NOMO-1 treated with DMSO at 0.1 percent for 48 hours (cell line): ENCODE data around the gene NCKAP5.

Source experiments
- DNase-seq: peaks from one replicate; lab custom pipeline; 2025; ENCODE audit not compliant: unreplicated experiment; lab: John Stamatoyannopoulos, UW

The NCKAP5 gene

DNA sequence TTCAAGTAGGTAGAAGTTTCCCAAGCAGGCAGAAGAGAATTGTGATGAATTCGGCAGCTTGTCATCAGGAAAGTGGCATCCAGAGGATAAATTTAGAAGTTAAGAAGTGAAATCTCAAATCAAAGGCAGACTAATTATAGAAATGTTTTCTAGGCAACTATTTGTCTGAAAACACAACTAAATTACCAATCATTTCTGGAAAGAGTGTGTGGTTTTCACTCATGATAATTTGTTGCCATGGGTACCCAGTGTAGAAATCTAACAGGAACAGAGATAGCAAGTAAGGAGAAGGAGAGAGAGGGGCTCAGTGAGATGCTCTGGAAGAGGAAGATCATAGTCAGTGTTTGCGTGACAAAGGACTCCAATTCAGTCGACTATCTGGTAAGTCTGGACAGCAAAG lies 208.1 kb downstream of the NCKAP5 start:
- DNase-seq = no peak

DNA sequence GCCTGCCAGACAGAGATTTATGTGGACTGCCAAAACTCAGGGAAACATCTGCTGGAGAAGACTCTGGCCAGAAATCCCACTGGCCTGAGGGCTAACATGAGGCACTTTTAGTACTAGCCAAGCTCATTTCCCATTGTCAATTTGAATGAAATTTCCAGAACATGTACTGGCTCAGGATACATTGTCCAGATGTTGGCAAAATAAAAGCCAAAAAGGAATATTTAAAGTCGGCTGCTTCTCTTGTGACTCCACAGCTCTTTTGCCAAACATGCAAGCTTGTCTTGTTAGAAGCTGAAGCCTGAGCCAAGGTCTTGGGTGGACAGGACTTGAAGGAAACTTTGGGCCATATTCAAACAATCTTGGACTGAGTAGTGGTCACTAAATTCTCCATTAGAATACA lies 215.5 kb downstream of the NCKAP5 start:
- no peak for DNase-seq

DNA sequence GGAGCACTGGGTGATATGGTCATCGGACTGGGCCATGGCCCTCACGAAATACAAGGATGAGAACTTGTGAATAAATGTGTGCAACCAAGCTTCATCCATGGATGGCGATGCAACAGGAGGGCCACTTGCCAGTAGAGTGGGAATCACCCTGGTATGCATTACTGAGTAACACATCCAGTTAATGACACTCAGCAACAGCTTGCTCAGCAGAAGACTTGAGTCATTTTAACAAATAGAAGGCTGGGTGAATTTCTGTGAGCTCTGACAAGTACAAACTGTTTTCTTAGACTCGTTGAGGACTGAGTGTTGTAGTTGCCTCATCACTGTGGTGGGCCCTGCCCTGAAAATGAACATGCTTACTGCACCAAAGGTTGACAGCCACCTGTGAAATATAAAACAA lies 221.6 kb downstream of the NCKAP5 start:
- no peak for DNase-seq

DNA sequence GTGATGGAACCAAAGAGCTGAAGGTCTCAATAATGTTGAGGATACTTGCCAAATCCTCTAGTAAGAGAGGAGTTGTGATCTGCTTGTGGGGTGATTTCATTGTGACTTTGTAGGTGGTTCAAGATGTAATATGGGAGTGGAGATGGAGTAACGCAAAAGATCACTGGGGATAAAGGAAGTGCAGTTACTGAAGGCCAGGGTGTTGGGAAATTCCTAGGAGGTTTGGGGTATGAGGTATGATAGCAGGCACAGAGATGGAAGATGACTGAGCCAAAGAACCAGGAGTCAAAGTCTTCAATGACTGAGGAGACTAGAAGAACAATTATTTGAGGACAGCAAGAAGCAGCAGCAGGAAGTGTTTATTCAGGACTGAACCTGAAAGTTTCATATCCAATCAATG lies 222.6 kb downstream of the NCKAP5 start:
- no peak for DNase-seq

DNA sequence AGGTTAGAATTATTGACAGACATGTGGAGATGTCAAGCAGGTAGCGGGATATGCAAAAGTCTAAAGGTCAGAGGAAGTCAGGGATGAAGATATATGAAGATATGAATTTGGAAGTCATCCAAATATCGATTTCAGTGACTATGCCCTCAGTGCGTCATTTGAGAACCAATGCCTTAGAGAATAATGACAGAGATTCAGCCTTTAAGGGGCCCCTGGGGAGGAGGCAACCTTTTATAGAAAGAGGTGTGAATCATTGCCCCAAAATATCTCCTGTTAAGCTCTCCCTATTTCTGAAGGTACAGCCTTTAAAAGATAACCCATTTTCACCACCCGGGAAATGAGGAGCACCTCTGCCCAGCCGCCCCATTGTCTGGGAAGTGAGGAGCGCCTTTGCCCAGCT lies 223.4 kb downstream of the NCKAP5 start:
- DNase-seq = no peak

DNA sequence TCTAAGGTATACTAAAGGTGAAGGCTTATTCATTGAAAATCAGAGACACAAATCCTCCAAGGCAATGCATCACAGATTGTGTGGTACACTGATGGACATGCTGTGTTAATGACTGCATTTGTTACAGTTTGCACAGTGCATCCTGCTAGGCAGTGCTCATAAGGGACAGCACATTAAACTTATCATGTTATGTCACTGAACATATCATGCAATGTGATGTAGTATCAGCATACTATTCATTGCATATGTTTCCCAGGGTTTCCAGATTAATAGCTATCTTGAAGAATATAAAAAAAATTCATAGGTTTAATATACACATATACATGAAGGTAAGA lies 225.3 kb downstream of the NCKAP5 start:
- no peak for DNase-seq

DNA sequence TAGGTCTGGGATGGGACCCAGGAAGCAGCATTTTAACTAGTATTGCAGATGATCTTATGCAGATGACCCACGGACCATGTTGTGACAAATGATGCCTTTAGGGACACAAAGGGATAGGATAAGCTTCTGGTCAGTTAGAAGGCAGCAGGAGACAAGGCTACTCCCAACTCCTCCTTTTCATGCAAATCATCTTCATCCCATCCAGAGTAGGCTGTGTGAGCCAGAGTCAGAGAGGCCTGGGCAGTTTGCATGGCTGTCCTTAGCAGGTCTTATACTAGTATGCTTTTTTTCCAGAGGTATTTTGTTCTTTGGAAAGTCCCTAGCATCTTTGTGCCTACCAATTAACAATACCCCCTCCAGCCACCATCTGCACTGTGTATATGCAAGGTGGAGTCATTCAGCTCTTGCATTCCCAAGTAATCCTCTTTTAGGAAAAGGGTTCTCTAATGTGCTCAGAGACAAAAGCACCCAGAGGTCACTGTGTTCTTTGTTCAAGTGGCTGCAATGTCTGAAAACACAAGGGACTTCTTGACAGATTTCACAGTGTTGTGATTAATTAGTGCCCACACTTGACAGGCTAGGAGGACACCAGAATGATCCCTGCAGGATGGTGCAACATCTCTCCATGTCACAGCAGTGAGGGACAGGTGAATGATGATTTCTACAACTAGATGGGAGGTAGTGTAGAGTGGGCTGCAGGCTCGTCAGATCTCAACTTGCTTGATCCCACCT lies 225.8 kb downstream of the NCKAP5 start:
- DNase-seq = no peak

DNA sequence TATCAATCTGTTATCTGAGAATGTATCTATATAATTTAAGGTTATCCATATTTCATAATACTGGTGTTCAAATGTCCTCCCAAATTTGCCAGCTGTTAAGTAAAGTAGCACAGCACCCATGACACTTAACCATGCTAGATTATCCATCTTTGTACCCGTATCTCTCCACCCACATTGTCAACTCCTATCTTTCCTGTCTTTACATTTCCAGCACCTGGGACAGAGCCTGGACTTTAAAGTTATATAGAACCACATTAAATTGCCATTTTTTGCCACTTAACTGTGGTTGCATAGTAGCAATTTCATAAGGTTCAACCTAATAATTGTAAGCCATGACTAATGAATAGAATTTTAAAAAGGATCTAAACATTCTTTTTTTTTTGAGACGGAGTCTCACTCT lies 226.7 kb downstream of the NCKAP5 start:
- DNase-seq = no peak

DNA sequence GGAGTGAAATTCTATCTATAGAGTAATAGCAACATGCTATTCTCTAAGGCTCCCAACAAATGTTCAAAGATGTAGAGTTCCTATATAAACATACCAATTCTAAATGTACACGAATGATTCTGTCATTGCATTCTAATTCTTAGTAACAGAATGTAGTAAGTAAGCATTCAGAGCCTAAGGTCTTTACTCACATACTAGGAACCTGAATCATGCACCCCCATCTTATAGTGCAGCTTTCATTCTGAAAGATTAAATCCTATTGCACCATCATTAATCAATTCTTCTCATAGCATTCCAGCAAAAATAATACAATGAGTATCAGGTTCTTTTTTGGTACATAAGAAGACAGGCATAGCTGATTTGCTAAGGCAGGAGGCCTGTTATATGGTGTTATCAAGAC lies 230.0 kb downstream of the NCKAP5 start:
- DNase-seq = no peak

DNA sequence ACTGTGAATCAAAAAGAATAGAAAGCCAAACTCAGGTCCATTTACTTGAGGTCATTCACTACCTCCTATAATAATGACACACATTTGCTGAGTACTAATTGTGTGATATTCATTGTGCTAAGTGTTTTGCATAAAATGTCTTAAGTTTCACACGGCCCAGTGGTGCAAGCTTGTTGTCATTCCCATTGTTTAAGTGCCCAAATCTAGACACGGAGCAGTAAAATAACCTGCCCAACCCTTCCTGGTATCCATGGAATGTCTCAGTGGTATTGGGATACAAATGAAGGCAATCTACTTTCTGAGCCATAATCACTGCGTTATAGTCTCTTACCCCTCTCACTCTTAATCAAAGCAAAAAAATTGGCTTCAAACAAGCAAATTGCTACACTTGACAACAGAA lies 233.3 kb downstream of the NCKAP5 start:
- DNase-seq = no peak

DNA sequence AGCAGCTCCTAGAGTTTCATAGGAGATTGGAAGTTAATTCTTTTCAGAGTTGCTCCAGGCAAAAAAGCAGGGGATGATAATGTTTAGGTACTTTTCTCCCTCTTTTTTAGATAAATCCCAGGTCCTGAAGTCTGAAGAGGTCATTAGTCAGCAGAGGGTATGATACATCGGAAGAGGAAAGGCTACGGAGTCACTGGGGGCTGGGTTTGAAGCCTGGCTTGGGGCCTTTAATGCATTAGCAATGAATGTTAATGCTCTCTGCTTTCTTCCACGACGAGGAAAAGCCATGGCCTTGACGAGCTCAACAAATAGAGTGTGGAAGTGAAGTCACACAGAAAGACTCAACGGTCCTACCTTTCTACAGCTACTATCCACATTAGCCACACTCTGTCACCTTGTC lies 235.1 kb downstream of the NCKAP5 start:
- DNase-seq = no peak

DNA sequence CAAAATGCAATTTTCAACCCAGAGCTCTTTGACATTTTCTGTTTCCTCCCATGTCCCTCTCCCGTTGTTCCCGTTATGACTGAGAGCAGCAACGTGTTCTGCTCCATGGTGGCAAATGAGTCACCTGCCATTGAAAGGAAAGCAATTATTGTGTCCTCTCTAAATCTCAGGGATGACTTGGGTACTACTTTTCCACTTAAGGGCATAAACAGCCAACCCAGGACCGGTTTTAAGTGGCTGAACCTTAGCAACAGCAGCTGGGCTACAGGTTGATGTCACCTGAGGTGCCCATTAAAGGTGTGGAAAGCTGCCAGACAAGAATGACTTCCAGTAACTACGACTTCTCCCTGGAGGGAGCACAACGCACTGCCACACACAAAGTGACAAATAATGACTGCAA lies 236.8 kb downstream of the NCKAP5 start:
- DNase-seq = no peak

DNA sequence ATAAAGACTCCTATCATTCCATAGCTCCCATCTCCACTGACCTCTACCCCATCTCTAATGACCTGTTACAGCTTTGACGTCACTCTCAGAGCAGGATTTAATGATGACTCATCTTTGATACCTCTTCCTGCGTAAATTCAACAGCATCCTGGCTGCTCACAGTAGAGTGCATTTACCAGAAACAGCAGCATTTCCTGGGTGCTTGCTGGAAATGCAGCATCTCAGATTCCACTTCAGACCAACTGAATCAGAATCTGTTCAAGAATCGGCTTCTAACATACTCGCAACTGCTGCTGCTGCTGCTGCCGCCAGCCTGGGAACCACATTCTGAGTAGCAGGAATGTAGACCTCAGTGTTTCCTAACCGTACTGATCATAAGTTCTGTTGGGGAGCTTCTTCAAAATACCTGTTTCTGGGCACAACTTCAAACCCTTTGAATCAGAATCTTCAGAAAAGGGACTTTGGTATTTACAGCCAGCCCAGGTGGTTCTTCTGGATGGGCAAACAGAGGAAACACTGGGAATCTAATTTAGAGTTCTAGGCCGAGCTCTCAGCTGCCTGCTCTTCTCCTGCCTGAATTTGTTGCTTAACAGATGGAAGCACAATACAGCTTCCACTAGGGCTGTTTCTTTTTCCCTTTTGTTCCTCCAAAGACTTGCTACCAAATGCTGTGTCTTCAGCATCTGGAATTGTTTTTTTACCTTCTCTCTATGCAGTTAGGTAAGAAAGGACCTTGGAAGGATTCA lies 241.4 kb downstream of the NCKAP5 start:
- DNase-seq = no peak

DNA sequence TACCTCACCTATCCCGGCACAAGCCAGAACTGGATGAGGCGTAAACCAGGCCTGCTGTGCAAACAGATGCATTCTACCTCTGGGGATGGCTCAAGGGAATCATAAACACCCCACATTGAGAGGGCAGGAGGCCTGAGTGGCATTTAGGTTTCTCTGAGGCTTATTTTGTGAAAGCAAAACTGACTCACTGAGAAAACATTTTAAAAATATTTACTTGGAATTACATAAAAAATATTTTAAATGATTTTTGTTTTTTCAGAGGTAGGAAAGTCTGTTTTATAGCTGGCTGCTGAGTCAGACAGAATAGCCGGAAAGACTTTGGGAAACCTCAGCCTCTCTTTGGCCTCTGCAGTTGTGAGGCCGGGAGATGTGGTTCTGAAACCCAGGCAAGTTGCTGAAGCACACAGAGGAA lies 244.1 kb downstream of the NCKAP5 start:
- no peak for DNase-seq

DNA sequence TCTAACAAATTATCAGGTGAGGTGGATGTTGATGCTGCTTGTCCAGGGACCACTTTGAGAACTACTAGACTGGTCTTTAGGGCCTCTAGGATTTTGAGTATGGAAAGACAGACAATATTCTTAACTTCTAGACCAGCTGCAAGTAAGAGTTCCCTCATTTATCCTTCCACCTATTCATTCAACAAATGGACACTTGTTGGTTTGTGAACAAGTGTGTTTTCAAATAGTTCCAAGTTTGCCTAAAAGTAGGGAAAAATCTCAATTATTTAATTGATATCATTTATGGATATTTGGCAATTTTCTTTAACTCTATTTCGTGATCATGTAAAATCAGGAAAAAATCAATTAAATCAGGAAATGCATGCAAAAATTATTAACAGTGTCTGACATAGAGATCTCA lies 245.4 kb downstream of the NCKAP5 start:
- no peak for DNase-seq

DNA sequence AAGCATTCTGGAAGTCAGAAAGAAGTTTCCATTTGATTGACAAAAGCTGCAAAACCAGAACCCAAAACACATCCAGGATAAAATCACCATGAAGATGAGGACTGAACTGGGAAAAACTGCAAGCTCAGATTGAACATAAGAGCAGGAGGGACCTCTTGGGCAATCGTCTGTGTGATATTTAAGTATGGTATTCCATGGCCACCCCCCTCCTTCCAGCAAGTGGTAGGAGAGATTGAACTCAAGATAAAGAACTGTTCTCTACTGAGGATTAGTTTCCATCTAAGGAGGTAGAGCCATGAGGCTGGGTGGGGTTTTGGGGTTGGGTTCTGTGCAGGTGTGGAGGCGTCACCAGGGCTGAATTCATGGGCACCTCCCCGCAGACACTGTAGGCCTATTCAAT lies 251.1 kb downstream of the NCKAP5 start:
- DNase-seq = no peak

DNA sequence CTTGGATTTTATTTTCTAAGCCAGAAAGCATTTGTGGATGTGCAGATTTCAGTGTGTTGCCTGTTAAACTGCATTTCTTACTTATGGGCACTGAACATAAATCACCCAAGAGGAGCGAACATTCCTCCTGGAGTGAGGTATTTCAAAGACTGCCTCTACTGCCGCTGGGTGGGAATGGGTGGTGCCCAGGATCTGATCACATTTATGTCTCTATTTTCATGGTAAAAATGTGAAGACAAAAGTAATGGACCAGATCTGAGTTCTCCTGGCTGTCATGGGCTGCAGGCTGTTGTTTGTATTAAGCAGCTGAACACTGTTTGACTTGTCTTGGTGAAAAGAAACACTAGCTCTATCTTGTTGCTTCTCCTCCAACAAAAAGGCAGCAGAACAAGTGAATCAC lies 251.7 kb downstream of the NCKAP5 start:
- DNase-seq = no peak

DNA sequence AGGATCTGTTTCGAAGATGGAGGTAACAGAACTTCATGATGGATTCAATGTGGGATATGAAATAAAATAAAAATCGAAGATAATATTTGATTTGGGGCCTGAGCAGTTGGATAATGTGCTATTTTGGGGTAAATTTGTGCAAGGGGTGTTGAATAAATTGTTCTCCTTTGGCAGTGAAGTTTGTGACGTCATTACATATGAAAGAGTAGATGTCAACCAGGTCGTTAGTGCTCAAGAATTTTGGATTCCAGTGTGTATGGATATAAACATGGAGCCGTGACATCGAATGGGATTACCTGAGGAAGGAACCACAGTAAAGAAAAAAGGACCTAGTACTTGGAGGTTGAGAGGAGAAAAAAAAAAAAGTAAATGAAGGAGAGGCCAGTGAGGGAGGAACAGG lies 253.0 kb downstream of the NCKAP5 start:
- DNase-seq = no peak

DNA sequence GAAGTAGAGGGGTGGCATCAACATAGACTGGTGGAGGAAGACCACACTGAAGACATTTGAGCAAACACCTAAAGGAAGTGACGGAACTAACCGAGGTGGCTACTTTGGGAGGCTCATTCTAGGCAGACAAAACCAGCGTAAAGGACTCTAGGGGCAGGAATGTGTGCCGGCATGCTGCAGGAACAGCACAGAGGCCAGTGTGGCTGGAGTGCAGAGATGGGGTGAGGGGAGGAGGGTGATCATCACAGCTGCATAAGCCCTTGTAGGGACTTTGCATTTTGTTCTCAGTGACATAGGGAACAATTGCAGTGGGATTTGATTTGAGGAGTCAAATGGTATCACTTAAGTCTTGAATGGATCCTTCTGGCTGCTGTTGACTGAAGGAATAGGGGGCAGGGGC lies 253.5 kb downstream of the NCKAP5 start:
- DNase-seq = no peak

DNA sequence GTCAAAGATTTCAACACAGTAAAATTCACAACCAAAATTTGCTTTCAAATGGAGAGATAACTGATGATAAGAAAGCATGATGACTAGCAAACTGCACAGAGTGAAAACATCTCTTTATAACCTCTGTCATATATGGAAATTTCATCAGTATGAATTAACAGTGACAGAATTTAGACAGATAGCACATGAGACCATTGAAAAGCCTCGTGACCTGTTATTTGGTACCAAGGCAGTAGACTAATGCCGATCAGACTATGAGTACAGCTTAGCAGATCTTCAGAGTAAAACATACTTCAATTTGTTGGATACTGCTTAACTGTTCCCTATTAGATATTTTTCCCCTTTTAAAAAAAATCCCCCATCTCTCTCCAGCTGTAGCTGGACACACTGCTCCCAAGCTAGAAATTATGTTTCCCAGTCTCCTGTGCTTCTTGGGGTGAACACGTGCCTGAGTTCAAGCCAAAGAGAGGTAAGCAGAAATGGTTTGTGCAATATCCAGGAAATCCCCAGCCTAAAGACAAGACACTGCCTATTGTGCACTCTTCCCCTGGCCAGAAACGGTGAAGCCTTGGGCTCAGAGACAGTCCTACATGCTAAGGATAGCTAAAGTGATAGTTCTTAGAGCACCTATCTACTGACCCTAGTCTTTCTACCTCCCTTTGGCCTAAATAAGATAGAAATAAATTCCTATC lies 256.1 kb downstream of the NCKAP5 start:
- no peak for DNase-seq

DNA sequence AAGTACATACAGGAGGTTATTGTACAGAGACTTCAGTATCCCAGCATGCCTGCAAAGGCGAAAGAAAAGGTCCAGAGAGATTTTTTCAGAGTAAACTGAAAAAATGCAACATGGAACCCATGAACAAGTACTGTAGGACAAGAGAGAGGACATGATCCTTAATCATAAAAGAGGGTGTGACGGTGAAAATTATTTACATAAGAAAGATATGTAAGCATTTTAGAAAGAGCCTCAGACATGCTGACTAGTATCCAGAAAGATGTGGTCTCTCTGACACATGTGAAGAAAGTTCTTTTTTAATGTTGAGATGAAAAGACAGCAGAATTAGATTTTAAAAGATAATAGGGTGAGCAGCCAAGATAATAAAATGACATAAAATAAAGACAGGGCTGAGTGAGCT lies 262.0 kb downstream of the NCKAP5 start:
- no peak for DNase-seq

DNA sequence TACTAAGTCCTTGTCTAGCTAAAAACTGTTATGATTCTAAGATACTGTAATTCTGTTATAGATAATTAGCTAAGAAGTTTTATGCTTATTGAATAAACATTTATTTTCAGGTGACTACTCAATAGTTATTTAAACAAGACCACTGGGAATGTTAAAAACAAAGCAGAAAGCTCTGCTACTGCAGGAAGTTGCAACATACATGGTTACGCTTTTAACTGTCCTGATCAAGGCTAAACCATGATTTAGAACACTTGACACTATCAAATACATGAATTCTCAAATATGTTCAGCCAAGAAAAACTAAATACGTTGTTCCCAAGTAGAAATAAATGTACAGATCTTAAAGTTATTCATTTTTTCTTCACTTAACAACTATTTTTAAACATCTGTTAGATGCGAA lies 263.9 kb downstream of the NCKAP5 start:
- no peak for DNase-seq
